HG03196 (cell line): ENCODE results near the gene PTPN3.

Source experiments
- ATAC-seq: cut with Tn5 transposase; IDR thresholded peaks from one replicate; pipeline ENCODE4 v1.9.1; 2021; ENCODE audit not compliant: unreplicated experiment

The PTPN3 gene

GRCh38 chr9:109426626-109427402 is 71.3 kb downstream of the PTPN3 start:
- ATAC-seq = no peak

- no peak for ATAC-seq
Measured at GRCh38 chr9:109424618-109425017, 73.5 kb downstream of the PTPN3 start.

GRCh38 chr9:109423877-109424276 is 74.2 kb downstream of the PTPN3 start:
- ATAC-seq = no peak

GRCh38 chr9:109422641-109423040 is 75.5 kb downstream of the PTPN3 start:
- peak; percentile 79 for ATAC-seq

DNA sequence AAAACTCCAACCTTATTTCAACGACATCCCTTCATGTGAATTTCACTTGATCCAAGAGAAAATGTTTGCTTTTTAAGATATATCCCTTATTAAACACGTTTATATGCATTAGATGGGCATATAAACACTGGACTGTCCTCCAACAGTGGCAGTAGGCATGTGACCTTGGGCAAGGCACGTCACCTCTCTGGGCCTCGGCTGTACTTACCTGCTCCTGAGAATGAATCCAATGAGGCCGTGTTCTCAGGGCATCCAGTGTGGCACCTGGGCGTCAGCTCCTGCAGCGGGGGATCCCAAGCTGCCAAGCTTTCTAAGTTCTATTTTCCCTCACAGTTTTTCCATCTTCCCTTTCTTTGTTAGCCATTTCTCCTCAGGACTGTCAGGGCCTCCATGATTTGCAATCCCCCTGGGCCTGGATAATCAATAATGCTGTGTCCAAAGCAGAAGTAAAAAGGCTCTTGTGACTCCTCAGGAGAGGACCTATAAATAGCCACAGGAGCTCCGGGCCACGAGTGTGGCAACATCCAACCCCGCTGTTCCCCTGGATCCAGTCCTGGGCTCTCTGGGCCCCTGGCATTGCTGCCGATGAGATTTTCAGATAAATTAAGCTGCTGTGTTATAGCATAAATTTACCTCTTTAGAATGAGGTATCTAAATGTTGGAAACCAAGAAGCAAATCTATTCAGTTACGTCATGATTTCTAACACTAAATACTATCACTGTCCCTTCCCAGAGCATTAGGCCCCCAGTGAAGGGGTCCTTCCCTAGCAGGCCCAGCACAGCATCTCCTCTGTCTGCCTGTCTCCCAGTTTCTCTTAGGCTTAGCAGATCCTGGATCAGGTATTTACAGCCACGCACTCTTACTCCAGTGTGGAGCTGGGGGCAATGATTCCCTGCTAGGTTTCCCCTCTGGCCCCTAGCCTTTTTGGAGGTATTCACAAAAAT is 76.8 kb downstream of the PTPN3 start:
- no peak for ATAC-seq

GRCh38 chr9:109419531-109419930 is 78.6 kb downstream of the PTPN3 start:
- ATAC-seq = no peak

DNA sequence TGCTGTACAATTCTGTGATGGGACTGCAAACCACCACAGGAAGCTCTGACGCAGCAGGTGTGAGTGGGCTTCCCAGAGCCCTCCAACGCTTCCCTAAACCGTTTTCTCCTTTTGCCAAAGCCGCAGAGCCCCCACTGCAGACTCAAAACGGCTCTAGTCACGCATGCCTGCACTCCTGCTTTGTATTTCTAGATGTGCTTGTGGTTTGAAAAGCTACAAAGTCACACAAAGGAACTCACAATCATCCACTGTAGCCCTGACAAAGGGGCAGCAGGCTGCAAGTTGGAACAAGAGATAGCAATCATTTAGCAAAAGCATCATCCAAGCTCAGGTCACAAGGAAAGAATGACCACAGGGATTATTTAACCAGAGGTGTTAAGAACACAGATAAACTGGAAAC is 79.3 kb downstream of the PTPN3 start:
- no peak for ATAC-seq

- ATAC-seq = no peak
Measured at GRCh38 chr9:109417585-109418544, 80.2 kb downstream of the PTPN3 start.

DNA sequence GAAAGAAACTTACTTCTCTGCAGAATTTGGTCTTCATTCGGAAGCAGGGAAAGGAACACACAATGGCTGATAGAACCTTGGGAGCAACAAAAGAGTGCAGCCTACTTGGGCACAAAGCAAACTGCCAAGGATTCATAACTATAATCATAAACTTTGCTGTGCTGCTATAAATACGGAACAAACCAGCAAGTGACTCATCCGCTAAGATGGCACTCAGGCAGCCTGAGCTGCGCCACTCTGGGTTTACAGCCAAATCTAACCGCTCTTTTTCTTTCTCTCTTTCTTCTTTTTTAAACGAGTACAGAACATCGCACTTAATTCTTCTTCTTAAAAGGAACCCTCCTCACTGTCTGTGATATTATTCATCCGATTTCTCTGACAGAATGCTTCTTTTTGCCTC is 81.1 kb downstream of the PTPN3 start:
- no peak for ATAC-seq

DNA sequence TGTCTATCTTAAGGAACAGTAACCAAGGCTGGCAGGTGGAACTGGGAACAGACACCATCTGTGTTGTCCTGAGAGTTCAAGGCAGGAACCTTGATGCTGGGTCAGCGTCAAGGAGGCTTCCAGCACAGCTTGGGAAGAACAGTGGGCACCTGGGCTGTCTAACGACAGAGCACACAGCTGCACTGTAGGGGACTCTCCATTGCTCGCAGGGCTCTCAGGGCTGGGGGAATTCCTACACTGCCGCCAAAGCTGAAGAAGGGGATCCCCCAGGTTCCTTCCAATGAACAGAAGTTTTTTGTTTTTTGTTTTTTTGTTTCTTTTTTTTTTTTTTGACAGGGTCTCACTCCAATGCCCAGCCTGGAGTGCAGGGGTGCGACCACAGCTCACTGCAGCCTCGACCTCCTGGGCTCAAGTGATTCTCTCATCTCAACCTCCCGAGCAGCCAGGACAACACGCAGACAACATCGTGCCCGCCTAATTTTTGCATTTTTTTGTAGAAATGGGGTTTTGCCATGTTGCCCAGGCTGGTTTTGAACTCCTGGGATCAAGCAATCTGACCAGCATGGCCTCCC is 81.9 kb downstream of the PTPN3 start:
- peak; percentile 61 for ATAC-seq

- no peak for ATAC-seq
Measured at GRCh38 chr9:109414125-109414785, 83.9 kb downstream of the PTPN3 start.

- peak; percentile 41 for ATAC-seq
Measured at GRCh38 chr9:109411798-109412352, 86.2 kb downstream of the PTPN3 start.

- peak; percentile 72 for ATAC-seq
Measured at GRCh38 chr9:109411069-109411761, 86.9 kb downstream of the PTPN3 start.

GRCh38 chr9:109409773-109410397 is 88.2 kb downstream of the PTPN3 start:
- no peak for ATAC-seq

- no peak for ATAC-seq
Measured at GRCh38 chr9:109408759-109409462, 89.2 kb downstream of the PTPN3 start.

GRCh38 chr9:109403766-109404320 is 94.3 kb downstream of the PTPN3 start:
- ATAC-seq = no peak

GRCh38 chr9:109403116-109403515 is 95.0 kb downstream of the PTPN3 start:
- ATAC-seq = no peak

DNA sequence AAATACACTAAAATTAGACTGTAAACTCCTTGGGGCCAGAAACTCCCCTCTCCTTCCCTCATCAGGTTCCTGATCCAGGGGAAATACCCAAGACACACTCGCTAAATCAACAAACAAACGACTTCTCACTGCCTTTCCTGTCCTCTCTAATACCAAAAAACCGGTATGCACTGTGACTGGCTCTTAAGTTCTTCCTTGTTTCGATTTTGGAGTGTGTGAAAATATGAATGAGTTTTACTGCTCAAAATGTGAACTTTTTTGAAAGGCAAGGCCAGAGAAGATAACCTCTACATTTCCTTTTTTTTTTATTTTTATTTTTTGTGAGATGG is 96.2 kb downstream of the PTPN3 start:
- no peak for ATAC-seq
